WERI-Rb-1 (cell line): ENCODE results near the gene STRN3.

ENCODE experiments used
- DNase-seq: peaks from one replicate; pipeline ENCODE4 v3.0.0-alpha.2; 2020
- H3K27ac ChIP-seq: fragments of 250-450 bp; sonication (Bioruptor Pico); 2 replicates; pipeline ENCODE4 v1.5.1; 2020; ENCODE audit warnings: mild to moderate bottlenecking, moderate library complexity
- H3K27me3 ChIP-seq: fragments of 250-450 bp; sonication (Bioruptor Pico); 2 replicates; pipeline ENCODE4 v1.5.1; 2021; ENCODE audit warnings: mild to moderate bottlenecking, low read depth, moderate library complexity; ENCODE audit not compliant: insufficient read depth, severe bottlenecking
- H3K36me3 ChIP-seq: fragments of 250-450 bp; sonication (Bioruptor Pico); 2 replicates; pipeline ENCODE4 v1.5.1; 2020; ENCODE audit warnings: mild to moderate bottlenecking, moderate library complexity
- H3K4me3 ChIP-seq: 2 replicates; pipeline ENCODE4 v1.5.1; 2011; ENCODE audit warnings: low read depth, mild to moderate bottlenecking, control low read depth, low read length
- H3K9me3 ChIP-seq: fragments of 250-450 bp; sonication (Bioruptor Pico); 2 replicates; pipeline ENCODE4 v1.5.1; 2021; ENCODE audit warnings: mild to moderate bottlenecking, moderate library complexity; ENCODE audit not compliant: severe bottlenecking
- TF ChIP-seq, protein P1 (sequence below): IDR thresholded peaks from 2 replicates; pipeline ENCODE4 v1.5.1; 2011; ENCODE audit warnings: low read depth, mild to moderate bottlenecking, control low read depth, inconsistent platforms, low read length

The STRN3 gene

DNA sequence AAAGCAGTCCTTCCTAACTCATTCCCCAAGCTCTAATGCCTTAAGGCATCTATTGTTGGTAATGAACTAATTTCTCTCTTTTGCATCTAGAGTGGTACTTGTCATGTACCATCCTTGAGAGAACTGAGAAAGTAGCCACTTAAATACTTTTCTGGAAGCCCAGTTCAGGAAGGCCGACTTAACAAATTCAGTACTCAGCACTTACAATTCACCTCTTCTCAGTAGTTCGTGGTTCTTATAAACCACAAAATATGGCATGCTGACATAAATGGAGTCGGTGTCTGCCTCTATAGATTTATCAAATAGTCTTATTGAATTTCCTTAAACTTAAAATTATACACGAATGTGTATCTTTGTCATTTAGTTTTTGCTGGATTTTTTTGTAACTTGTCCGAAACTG lies 161.2 kb downstream of the STRN3 start:
- no peak overlapping the region for H3K27ac ChIP-seq
- DNase-seq: no peak
- TF ChIP-seq, protein P1, sequence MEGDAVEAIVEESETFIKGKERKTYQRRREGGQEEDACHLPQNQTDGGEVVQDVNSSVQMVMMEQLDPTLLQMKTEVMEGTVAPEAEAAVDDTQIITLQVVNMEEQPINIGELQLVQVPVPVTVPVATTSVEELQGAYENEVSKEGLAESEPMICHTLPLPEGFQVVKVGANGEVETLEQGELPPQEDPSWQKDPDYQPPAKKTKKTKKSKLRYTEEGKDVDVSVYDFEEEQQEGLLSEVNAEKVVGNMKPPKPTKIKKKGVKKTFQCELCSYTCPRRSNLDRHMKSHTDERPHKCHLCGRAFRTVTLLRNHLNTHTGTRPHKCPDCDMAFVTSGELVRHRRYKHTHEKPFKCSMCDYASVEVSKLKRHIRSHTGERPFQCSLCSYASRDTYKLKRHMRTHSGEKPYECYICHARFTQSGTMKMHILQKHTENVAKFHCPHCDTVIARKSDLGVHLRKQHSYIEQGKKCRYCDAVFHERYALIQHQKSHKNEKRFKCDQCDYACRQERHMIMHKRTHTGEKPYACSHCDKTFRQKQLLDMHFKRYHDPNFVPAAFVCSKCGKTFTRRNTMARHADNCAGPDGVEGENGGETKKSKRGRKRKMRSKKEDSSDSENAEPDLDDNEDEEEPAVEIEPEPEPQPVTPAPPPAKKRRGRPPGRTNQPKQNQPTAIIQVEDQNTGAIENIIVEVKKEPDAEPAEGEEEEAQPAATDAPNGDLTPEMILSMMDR: no peak

DNA sequence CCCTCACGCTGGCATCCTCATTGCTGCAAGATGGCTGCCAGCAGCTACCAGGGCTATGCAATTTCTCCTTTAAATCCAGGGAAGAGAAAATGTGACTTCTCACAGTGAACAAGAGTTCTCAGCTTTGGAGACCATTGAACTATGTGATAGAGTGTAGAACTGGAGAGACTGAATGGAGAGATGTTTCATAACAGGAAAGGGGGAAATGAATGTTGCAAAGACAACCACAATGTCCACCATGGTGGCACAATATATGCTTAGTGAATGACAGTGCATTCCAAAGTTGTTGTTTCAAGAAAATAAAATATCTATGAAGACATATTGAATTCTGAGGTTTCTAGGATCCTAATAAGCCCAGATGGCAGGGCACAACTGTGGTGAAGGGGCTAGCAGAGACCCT lies 165.0 kb downstream of the STRN3 start:
- DNase-seq: no peak
- TF ChIP-seq, protein P1: no peak
- H3K36me3 ChIP-seq: no peaks in the 10 kb centered on the region
- H3K9me3 ChIP-seq: no peaks in the 10 kb centered on the region
- no peak overlapping the region for H3K27ac ChIP-seq
- no peaks in the 10 kb centered on the region for H3K27me3 ChIP-seq
- no peak overlapping the region for H3K4me3 ChIP-seq

More for the DNA sequence above, 161.2 kb downstream of the STRN3 start:
- no peak overlapping the region for H3K4me3 ChIP-seq
- no peaks in the 10 kb centered on the region for H3K36me3 ChIP-seq
- H3K27me3 ChIP-seq: no peaks in the 10 kb centered on the region
- no peaks in the 10 kb centered on the region for H3K9me3 ChIP-seq

DNA sequence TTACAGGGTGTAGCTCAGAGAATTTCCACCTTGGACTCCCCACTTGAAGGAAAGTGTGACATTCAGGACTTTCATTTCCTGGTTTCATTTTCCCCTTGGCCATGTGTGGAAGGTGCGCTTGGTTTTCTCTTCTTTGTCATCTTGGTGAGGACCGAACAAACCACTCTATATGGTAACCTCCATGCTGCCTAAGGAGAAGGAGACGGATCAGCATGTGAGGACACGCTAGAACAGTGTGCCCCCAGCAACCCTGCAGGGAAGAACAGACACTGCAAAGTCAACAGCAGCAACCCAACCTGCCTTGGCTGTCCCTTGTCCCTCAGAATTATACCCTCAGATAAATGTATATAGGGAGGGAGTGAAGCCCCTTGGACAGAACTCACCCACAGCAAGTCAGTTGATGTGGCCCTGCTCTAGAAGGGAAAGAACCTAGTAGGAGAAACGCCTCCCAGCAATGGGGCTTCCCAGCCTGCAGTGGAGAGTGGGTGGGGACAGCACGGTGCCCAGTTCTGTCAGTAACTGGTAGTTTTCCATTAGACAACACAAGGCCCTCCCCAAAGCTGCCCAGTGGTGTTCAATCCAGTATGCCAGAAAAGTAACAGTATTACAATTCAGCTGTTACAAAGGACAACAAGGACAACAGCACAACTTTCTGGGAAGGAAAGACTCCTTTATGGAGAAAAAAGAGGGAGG lies 170.7 kb downstream of the STRN3 start:
- Histone ChIP-seq H3K36me3 (no peaks in the 10 kb centered on the region), H3K4me3 (no peak overlapping the region), H3K27ac (no peak overlapping the region), H3K27me3 (no peaks in the 10 kb centered on the region), H3K9me3 (no peaks in the 10 kb centered on the region)
- TF ChIP-seq, protein P1: no peak
- DNase-seq: no peak

DNA sequence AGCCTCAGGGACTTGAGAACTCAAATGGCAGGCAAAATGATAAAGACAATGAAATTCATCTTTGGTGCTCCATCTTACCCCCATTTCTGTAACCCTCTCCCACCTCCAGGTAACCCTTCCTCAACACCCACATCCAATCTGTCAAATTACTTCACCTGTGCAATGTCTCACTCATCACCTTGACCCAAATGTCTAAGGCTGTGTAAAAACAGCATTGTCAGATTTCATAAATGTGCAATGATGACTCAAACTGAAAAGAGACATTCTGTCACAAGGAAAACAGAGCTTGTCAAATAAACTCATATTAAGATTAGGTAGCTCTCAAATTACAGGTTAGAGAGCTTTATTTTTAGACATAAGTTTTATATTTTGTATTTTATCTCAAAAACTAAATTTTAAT lies 171.7 kb downstream of the STRN3 start:
- no peaks in the 10 kb centered on the region for H3K9me3 ChIP-seq
- no peak overlapping the region for H3K4me3 ChIP-seq
- TF ChIP-seq, protein P1: no peak
- H3K27ac ChIP-seq: no peak overlapping the region
- no peaks in the 10 kb centered on the region for H3K27me3 ChIP-seq
- no peak for DNase-seq
- no peaks in the 10 kb centered on the region for H3K36me3 ChIP-seq

DNA sequence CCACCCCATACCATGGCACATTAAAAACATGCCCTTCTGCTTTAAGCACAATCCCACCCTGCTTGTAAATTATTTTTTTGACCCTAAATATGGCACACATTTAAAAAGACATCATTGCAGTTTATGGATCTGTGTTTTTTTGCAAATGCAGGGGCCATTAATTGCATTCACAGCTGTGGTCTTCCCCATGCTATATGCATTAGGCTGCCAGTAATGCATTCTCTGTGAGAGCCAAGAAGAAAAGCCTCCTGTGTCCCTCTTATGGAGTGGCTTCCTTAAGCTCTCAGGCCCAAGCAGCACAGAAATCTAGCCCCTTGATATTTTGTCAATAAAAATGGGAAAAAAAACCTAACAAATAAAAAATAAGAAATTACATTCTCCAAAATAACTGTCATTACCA lies 172.2 kb downstream of the STRN3 start:
- DNase-seq: no peak
- TF ChIP-seq, protein P1: no peak
- no peaks in the 10 kb centered on the region for H3K36me3 ChIP-seq
- no peak overlapping the region for H3K27ac ChIP-seq
- H3K9me3 ChIP-seq: no peaks in the 10 kb centered on the region
- H3K27me3 ChIP-seq: no peaks in the 10 kb centered on the region
- H3K4me3 ChIP-seq: no peak overlapping the region

DNA sequence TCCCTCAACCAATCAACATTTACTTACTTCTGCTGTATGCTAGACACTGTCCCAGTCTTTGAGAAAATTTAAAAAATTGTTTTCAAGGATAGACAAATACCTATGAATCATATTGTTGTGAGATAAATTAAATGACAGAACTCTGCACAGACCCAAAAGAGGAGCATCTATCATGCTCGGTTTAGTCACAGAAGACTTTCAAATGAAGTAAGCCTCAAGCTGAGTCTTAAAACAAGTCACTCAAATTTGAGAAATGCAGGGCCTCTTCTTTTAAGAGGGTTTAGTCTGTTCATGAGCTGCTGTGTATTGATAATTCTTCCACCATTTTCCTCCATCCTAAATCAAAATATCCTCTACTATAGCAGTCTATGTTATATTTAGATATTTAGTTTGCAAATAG lies 176.2 kb downstream of the STRN3 start:
- no peak overlapping the region for H3K27ac ChIP-seq
- no peak overlapping the region for H3K4me3 ChIP-seq
- no peaks in the 10 kb centered on the region for H3K27me3 ChIP-seq
- DNase-seq: no peak
- H3K9me3 ChIP-seq: no peaks in the 10 kb centered on the region
- TF ChIP-seq, protein P1: no peak
- no peaks in the 10 kb centered on the region for H3K36me3 ChIP-seq
